Muscle of leg (tissue), 11 donors: ENCODE measurements around the gene PUSL1. TPM values are rescaled to one million over a fixed set of nuclear protein-coding genes. Genes with fewer than 3 reads are reported as not detected.
A peak's percentile ranks its signal among the peaks of the same experiment; 100 is the strongest.

ENCODE experiments used
- DNase-seq: peaks from one replicate; pipeline ENCODE4 v3.0.0; 2013
- H3K27ac ChIP-seq: one replicate; pipeline ENCODE4 v1.5.1; 2013; ENCODE audit warnings: mild to moderate bottlenecking, low read length, control low read depth
- H3K27me3 ChIP-seq: one replicate; pipeline ENCODE4 v1.6.1; 2013; ENCODE audit warnings: low read length; ENCODE audit not compliant: control insufficient read depth, insufficient read depth
- H3K36me3 ChIP-seq: one replicate; pipeline ENCODE4 v1.6.1; 2013; ENCODE audit warnings: low read length; ENCODE audit not compliant: control insufficient read depth, insufficient read depth
- H3K4me1 ChIP-seq: one replicate; pipeline ENCODE4 v1.6.1; 2013; ENCODE audit warnings: low read length; ENCODE audit not compliant: control insufficient read depth, insufficient read depth
- H3K4me3 ChIP-seq: one replicate; pipeline ENCODE4 v1.5.1; 2013; ENCODE audit warnings: low read length, control low read depth
- H3K9me3 ChIP-seq: replicated peaks from 2 replicates; pipeline ENCODE4 v1.6.1; 2013; ENCODE audit warnings: low read depth, low read length; ENCODE audit not compliant: control insufficient read depth
- WGBS: methylation state at CpG from one replicate; pipeline ENCODE4 v1.1.5; 2013; ENCODE audit warnings: missing lambda C conversion rate; ENCODE audit not compliant: insufficient coverage; 5-methylcytosine and 5-hydroxymethylcytosine counted together
- polyA plus RNA-seq, 8 donors: library from polyadenylated mRNA; unstranded; fragments of 120-200 nt; gene quantifications; one replicate each; pipeline versions ENCODE4 v1.2.1 to v1.2.3, GENCODE V29; 2013; ENCODE audit warnings: inconsistent platforms in 1 of 8, low replicate concordance in 1 of 8; ENCODE audit not compliant: insufficient read length in 8 of 8, insufficient read depth in 1 of 8
- total RNA-seq: library from RNA; stranded (reverse); fragments of 120-200 nt; gene quantifications from one replicate; pipeline ENCODE4 v1.2.4, GENCODE V29; 2013

The PUSL1 gene
- total and polyA plus RNA-seq, 9 donors: 6.1 to 8.6 (median 7.3) TPM

GRCh38 chr1:1264868-1265272 lies 43.5 kb upstream of the PUSL1 start:
- whole genome bisulfite sequencing: 69% methylated on average over 4 of the region's 10 CpGs
- Histone ChIP-seq H3K27me3 (no peaks in the 10 kb centered on the region), H3K9me3 (no peaks in the 10 kb centered on the region), H3K4me1 (no peaks in the 10 kb centered on the region), H3K36me3 (peaks cover 69% of the 10 kb centered on the region), H3K4me3 (no peak overlapping the region), H3K27ac (no peak overlapping the region)
- DNase-seq: no peak

GRCh38 chr1:1267488-1268283 lies 40.7 kb upstream of the PUSL1 start:
- 92% methylated on average over 39 of the region's 39 CpGs for WGBS
- Histone ChIP-seq H3K4me1 (peaks cover 20% of the 10 kb centered on the region), H3K27ac (no peak overlapping the region), H3K36me3 (peaks cover 62% of the 10 kb centered on the region), H3K4me3 (no peak overlapping the region), H3K9me3 (no peaks in the 10 kb centered on the region), H3K27me3 (no peaks in the 10 kb centered on the region)
- no peak for DNase-seq

- Histone ChIP-seq H3K4me3 (no peak overlapping the region), H3K27me3 (no peaks in the 10 kb centered on the region), H3K36me3 (peaks cover 56% of the 10 kb centered on the region), H3K9me3 (no peaks in the 10 kb centered on the region), H3K4me1 (peaks cover 24% of the 10 kb centered on the region), H3K27ac (no peak overlapping the region)
- no peak for DNase-seq
- WGBS: 94% methylated on average over 8 of the region's 13 CpGs
These were observed 40.1 kb upstream of the PUSL1 start for GRCh38 chr1:1268284-1268682.

- no peak overlapping the region for H3K4me3 ChIP-seq
- no peak overlapping the region for H3K27ac ChIP-seq
- H3K9me3 ChIP-seq: no peaks in the 10 kb centered on the region
- 55% methylated on average over 6 of the region's 7 CpGs for WGBS
- H3K36me3 ChIP-seq: peaks cover 35% of the 10 kb centered on the region
- no peak for DNase-seq
- H3K4me1 ChIP-seq: peaks cover 34% of the 10 kb centered on the region
- no peaks in the 10 kb centered on the region for H3K27me3 ChIP-seq
These were observed 37.6 kb upstream of the PUSL1 start for GRCh38 chr1:1270813-1271212.

GRCh38 chr1:1272341-1273208 lies 35.8 kb upstream of the PUSL1 start:
- DNase-seq: no peak
- 44% methylated on average over 43 of the region's 43 CpGs for WGBS
- peaks cover 34% of the 10 kb centered on the region for H3K4me1 ChIP-seq

GRCh38 chr1:1273209-1273511 lies 35.2 kb upstream of the PUSL1 start:
- H3K4me3 ChIP-seq: peak overlapping the region; percentile 87
- no peak for DNase-seq
- H3K27ac ChIP-seq: peak overlapping the region; percentile 72
- H3K36me3 ChIP-seq: peaks cover 21% of the 10 kb centered on the region
- no peaks in the 10 kb centered on the region for H3K27me3 ChIP-seq
- WGBS: under 1% methylated on average over 31 of the region's 31 CpGs
- H3K9me3 ChIP-seq: no peaks in the 10 kb centered on the region
- peaks cover 34% of the 10 kb centered on the region for H3K4me1 ChIP-seq

More at GRCh38 chr1:1272341-1273208, 35.8 kb upstream of the PUSL1 start:
- H3K4me3 ChIP-seq: peak overlapping the region; percentile 87
- H3K9me3 ChIP-seq: no peaks in the 10 kb centered on the region
- peak overlapping the region; percentile 72 for H3K27ac ChIP-seq
- H3K27me3 ChIP-seq: no peaks in the 10 kb centered on the region
- peaks cover 26% of the 10 kb centered on the region for H3K36me3 ChIP-seq

GRCh38 chr1:1273512-1274298 lies 34.7 kb upstream of the PUSL1 start, which contains the start of gene UBE2J2:
TSS of gene UBE2J2 (minus strand) at chr1:1273854. CDS start at chr1:1267992, 5,862 bp downstream.
- DNase-seq: peak; percentile 96
- WGBS: under 1% methylated on average over 81 of the region's 105 CpGs
- Histone ChIP-seq H3K27me3 (no peaks in the 10 kb centered on the region), H3K36me3 (peaks cover 15% of the 10 kb centered on the region), H3K4me3 (peak within 1 kb of the TSS; percentile 87), H3K4me1 (peaks cover 34% of the 10 kb centered on the region), H3K27ac (peak within 1 kb of the TSS; percentile 72), H3K9me3 (no peaks in the 10 kb centered on the region)

GRCh38 chr1:1274299-1274930 lies 34.0 kb upstream of the PUSL1 start:
- Histone ChIP-seq H3K4me1 (peaks cover 34% of the 10 kb centered on the region), H3K9me3 (no peaks in the 10 kb centered on the region), H3K27ac (no peak overlapping the region), H3K4me3 (peak overlapping the region; percentile 77), H3K36me3 (peaks cover 14% of the 10 kb centered on the region), H3K27me3 (no peaks in the 10 kb centered on the region)
- DNase-seq: no peak
- 10% methylated on average over 18 of the region's 31 CpGs for WGBS

GRCh38 chr1:1274931-1275431 lies 33.4 kb upstream of the PUSL1 start:
- H3K27ac ChIP-seq: no peak overlapping the region
- no peak overlapping the region for H3K4me3 ChIP-seq

More at GRCh38 chr1:1274931-1275431, 33.4 kb upstream of the PUSL1 start:
- Histone ChIP-seq H3K9me3 (no peaks in the 10 kb centered on the region), H3K36me3 (peaks cover 14% of the 10 kb centered on the region), H3K27me3 (no peaks in the 10 kb centered on the region), H3K4me1 (peaks cover 34% of the 10 kb centered on the region)
- no peak for DNase-seq
- WGBS: 78% methylated on average over 11 of the region's 15 CpGs
